Ascending aorta (tissue), 2 donors: Measurements from ENCODE around the gene NXPH2. TPM values are rescaled to one million over a fixed set of nuclear protein-coding genes. Genes with fewer than 3 reads are reported as not detected.

Source experiments
- DNase-seq, 2 donors: peaks; one replicate each; pipeline ENCODE4 v3.0.0-alpha.2; 2019; ENCODE audit warnings: low spot score in 2 of 2
- H3K27ac ChIP-seq, 2 donors: fragments of 200-600 bp; sonication (generic); one replicate each; pipeline ENCODE4 v1.5.1; 2016 to 2017; ENCODE audit warnings: mild to moderate bottlenecking in 1 of 2
- H3K27me3 ChIP-seq: fragments of 200-600 bp; sonication (generic); one replicate; pipeline ENCODE4 v1.5.1; 2017
- H3K36me3 ChIP-seq, 2 donors: fragments of 200-600 bp; sonication (generic); one replicate each; pipeline ENCODE4 v1.5.1; 2016
- H3K4me1 ChIP-seq, 2 donors: fragments of 200-600 bp; sonication (generic); one replicate each; pipeline ENCODE4 v1.5.1; 2016 to 2017; ENCODE audit warnings: mild to moderate bottlenecking in 1 of 2
- H3K4me3 ChIP-seq, 2 donors: fragments of 200-600 bp; sonication (generic); one replicate each; pipeline ENCODE4 v1.5.1; 2016 to 2017; ENCODE audit warnings: mild to moderate bottlenecking in 1 of 2
- H3K9me3 ChIP-seq, 2 donors: fragments of 200-600 bp; sonication (generic); one replicate each; pipeline ENCODE4 v1.5.1; 2016
- CTCF ChIP-seq, 3 experiments: fragments of 200-600 bp in 2 of 3; fragments of 450-650 bp in 1 of 3; sonication (generic) in 2 of 3; IDR thresholded peaks; one replicate each; pipeline ENCODE4 v1.5.1; 2016 to 2019; ENCODE audit warnings: antibody characterized with exemption in 3 of 3, mild to moderate bottlenecking in 1 of 3, moderate library complexity in 1 of 3
- intact Hi-C: fragments of 100-400 bp; cut with DNase I; formaldehyde crosslinking; loops from one replicate; pipeline ENCODE4 v1.15.1; 2023
- total RNA-seq: library from RNA; depleted of rRNA; stranded (reverse); fragments of >200 nt; gene quantifications from one replicate; pipeline ENCODE4 v1.1.0, GENCODE V29; 2016

NXPH2 gene
- total RNA-seq, 1 donor from 2014 or later: not detected

GRCh38 chr2:138724729-138725459, 55.3 kb downstream of the NXPH2 start:
- Histone ChIP-seq H3K9me3 (no peaks in the 10 kb centered on the region), H3K36me3 (no peaks in the 10 kb centered on the region), H3K4me1 (no peaks in the 10 kb centered on the region), H3K27me3 (no peaks in the 10 kb centered on the region), H3K4me3 (no peak overlapping the region), H3K27ac (no peak overlapping the region)
- intact Hi-C loops: no loop called here
- TF ChIP-seq CTCF (IDR thresholded peaks at IDR 0.05): no peak
- DNase-seq: no peak

GRCh38 chr2:138724327-138724726, 55.9 kb downstream of the NXPH2 start:
- Histone ChIP-seq H3K4me1 (no peaks in the 10 kb centered on the region), H3K9me3 (no peaks in the 10 kb centered on the region), H3K27me3 (no peaks in the 10 kb centered on the region), H3K27ac (no peak overlapping the region), H3K4me3 (no peak overlapping the region), H3K36me3 (no peaks in the 10 kb centered on the region)
- no peak for TF ChIP-seq CTCF (IDR thresholded peaks at IDR 0.05)
- intact Hi-C loops: no loop called here
- no peak for DNase-seq

- Histone ChIP-seq H3K27ac (no peak overlapping the region), H3K36me3 (no peaks in the 10 kb centered on the region), H3K9me3 (no peaks in the 10 kb centered on the region), H3K27me3 (no peaks in the 10 kb centered on the region), H3K4me3 (no peak overlapping the region), H3K4me1 (no peaks in the 10 kb centered on the region)
- intact Hi-C loops: no loop called here
- no peak for DNase-seq
- no peak for TF ChIP-seq CTCF (IDR thresholded peaks at IDR 0.05)
These were observed 56.8 kb downstream of the NXPH2 start for GRCh38 chr2:138723196-138723987.

GRCh38 chr2:138722316-138722715, 57.9 kb downstream of the NXPH2 start:
- DNase-seq: no peak
- no peaks in the 10 kb centered on the region for H3K4me1 ChIP-seq

More at GRCh38 chr2:138722316-138722715, 57.9 kb downstream of the NXPH2 start:
- H3K27ac ChIP-seq: no peak overlapping the region
- intact Hi-C loops: no loop called here
- H3K4me3 ChIP-seq: no peak overlapping the region
- no peaks in the 10 kb centered on the region for H3K27me3 ChIP-seq
- no peaks in the 10 kb centered on the region for H3K9me3 ChIP-seq
- TF ChIP-seq CTCF (IDR thresholded peaks at IDR 0.05): no peak
- H3K36me3 ChIP-seq: no peaks in the 10 kb centered on the region
